Measurements from ENCODE around the gene TBX1. TPM values are rescaled to one million over a fixed set of nuclear protein-coding genes. Genes with fewer than 3 reads are reported as not detected.

The TBX1 gene
- total RNA-seq, 1 donor from 2014 or later: 6.8 TPM

DNA sequence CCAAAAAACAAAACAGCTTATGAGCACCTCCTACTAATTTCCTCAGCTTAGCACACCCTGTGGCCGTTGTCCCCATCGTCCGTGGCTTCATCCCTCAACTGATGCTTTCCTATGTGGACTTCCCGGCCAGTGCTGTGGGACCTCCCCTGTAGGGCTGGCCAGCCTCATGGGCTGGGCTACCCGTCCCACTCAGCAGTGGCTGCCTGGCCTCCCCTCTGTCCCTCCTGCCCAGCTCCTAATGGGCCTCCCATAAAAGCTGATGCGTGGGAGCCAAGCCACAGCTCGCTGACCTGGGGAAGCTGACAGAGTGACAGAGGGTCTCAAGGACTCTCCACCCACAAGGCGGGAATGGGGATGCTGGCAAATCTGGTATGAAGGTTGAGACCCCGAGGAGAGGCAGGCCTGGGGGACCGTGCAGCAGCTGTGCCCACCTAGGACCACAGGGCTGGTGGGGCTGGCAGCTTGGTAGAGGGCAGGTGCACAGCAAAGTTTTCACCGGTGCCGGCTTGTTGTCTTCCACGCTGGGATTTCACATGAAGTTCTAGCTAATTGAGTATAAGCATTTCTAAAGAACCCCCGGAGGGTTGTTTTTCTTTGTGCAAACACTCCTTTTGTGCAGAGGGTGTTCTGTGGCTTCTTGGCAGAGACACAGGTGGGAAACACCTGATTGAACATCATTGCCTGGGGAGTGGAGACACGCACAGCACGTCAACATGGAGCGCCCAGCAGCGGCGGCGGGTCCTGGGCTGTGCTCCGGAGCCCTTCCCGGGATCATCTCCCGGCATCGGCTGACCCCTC is 23.2 kb downstream of the TBX1 start:
- H3K9ac ChIP-seq (ENCODE audit: low read length): no peak overlapping the region
- no peak overlapping the region for H3K27ac Mint-ChIP-seq (ENCODE audit: unreplicated experiment)
- no peaks in the 10 kb centered on the region for H3K36me3 ChIP-seq (ENCODE audit: insufficient read depth, low read length)
- peaks cover 6% of the 10 kb centered on the region for H3K4me1 Mint-ChIP-seq (ENCODE audit: low read depth, unreplicated experiment)
- peaks cover 18% of the 10 kb centered on the region for H3K27me3 ChIP-seq (ENCODE audit: insufficient read depth, low read length)
- peaks cover 15% of the 10 kb centered on the region for H3K36me3 Mint-ChIP-seq (ENCODE audit: low read depth, unreplicated experiment)
- TF ChIP-seq, protein P1, sequence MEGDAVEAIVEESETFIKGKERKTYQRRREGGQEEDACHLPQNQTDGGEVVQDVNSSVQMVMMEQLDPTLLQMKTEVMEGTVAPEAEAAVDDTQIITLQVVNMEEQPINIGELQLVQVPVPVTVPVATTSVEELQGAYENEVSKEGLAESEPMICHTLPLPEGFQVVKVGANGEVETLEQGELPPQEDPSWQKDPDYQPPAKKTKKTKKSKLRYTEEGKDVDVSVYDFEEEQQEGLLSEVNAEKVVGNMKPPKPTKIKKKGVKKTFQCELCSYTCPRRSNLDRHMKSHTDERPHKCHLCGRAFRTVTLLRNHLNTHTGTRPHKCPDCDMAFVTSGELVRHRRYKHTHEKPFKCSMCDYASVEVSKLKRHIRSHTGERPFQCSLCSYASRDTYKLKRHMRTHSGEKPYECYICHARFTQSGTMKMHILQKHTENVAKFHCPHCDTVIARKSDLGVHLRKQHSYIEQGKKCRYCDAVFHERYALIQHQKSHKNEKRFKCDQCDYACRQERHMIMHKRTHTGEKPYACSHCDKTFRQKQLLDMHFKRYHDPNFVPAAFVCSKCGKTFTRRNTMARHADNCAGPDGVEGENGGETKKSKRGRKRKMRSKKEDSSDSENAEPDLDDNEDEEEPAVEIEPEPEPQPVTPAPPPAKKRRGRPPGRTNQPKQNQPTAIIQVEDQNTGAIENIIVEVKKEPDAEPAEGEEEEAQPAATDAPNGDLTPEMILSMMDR (IDR thresholded peaks at IDR 0.05; ENCODE audit: insufficient read depth, low read depth, low read length): no peak
- no peak for TF ChIP-seq EZH2 (IDR thresholded peaks at IDR 0.05; ENCODE audit: insufficient read depth, low read length)
- H3K4me2 ChIP-seq (ENCODE audit: low read length): no peak overlapping the region
- H4K20me1 ChIP-seq (ENCODE audit: insufficient read depth, low read length): no peaks in the 10 kb centered on the region
- H3K27me3 Mint-ChIP-seq (ENCODE audit: low read depth, unreplicated experiment): peaks cover 15% of the 10 kb centered on the region
- H3K79me2 ChIP-seq (ENCODE audit: insufficient read depth, low read length): no peaks in the 10 kb centered on the region
- DNase-seq (ENCODE audit: low read depth): no peak
- no peaks in the 10 kb centered on the region for H3K4me1 ChIP-seq (ENCODE audit: insufficient read depth, low read length)
- no peak overlapping the region for H2AFZ ChIP-seq (ENCODE audit: low read depth, low read length)
- no peak overlapping the region for H3K4me3 ChIP-seq (ENCODE audit: insufficient read depth, low read depth, low read length)
- H3K27ac ChIP-seq (ENCODE audit: low read depth, low read length): no peak overlapping the region
- no peak overlapping the region for H3K4me3 Mint-ChIP-seq (ENCODE audit: unreplicated experiment)
- H3K9me3 Mint-ChIP-seq (ENCODE audit: unreplicated experiment): peaks cover 1% of the 10 kb centered on the region
- H3K9me3 ChIP-seq (ENCODE audit: insufficient read depth, low read depth, low read length): peaks cover 3% of the 10 kb centered on the region
- no peak for FAIRE-seq

DNA sequence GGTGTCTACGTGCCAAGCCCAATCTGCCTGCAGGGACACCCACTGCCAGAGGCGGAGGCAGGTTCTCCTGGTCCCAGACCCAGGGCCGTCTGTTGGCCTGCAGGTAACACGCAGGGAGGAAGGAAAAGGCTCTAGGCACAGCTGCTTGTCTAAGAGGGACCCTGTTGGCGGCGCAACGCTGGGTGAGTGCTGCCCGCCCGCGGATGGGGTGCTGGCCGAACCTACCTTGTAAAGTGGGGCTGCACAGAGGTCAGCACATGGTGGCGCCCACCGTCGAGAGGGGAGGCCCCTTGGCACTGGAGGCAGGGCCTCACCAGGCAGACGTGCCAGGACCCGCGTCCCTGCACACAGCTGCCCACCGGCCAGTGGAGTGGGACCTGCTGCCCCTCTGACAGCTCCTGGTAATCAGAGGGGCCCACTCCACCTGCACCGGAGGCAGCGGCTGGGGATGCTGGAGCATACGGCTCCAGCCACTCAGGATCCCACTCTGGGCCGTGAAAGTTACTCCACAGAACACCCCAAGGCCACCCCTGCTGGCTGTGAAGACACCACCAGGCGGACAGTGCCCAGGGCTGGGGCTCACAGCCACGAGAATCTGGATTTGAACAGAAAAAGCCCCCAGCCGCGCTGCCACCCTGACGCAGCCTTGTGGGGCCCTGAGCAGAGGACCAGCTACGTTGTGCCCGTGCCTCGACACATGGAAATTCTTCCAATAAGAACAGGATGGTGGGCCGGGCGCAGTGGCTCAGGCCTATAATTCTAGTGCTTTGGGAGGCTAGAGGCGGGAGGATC is 24.0 kb downstream of the TBX1 start:
- Mint-ChIP-seq H3K9me3 (ENCODE audit: unreplicated experiment) (peaks cover 1% of the 10 kb centered on the region), H3K27me3 (ENCODE audit: low read depth, unreplicated experiment) (peaks cover 9% of the 10 kb centered on the region)
- no peak for DNase-seq (ENCODE audit: low read depth)

More for the DNA sequence above, 24.0 kb downstream of the TBX1 start:
- Histone ChIP-seq H3K4me2 (ENCODE audit: low read length) (no peak overlapping the region), H3K4me1 (ENCODE audit: insufficient read depth, low read length) (no peaks in the 10 kb centered on the region), H3K4me3 (ENCODE audit: insufficient read depth, low read depth, low read length) (no peak overlapping the region), H3K27ac (ENCODE audit: low read depth, low read length) (no peak overlapping the region), H3K36me3 (ENCODE audit: insufficient read depth, low read length) (no peaks in the 10 kb centered on the region), H3K9me3 (ENCODE audit: insufficient read depth, low read depth, low read length) (peaks cover 3% of the 10 kb centered on the region), H3K27me3 (ENCODE audit: insufficient read depth, low read length) (peaks cover 11% of the 10 kb centered on the region), H3K79me2 (ENCODE audit: insufficient read depth, low read length) (no peaks in the 10 kb centered on the region), H4K20me1 (ENCODE audit: insufficient read depth, low read length) (no peaks in the 10 kb centered on the region), H2AFZ (ENCODE audit: low read depth, low read length) (no peak overlapping the region), H3K9ac (ENCODE audit: low read length) (no peak overlapping the region)
- Mint-ChIP-seq H3K4me3 (ENCODE audit: unreplicated experiment) (no peak overlapping the region), H3K4me1 (ENCODE audit: low read depth, unreplicated experiment) (peaks cover 6% of the 10 kb centered on the region), H3K36me3 (ENCODE audit: low read depth, unreplicated experiment) (peaks cover 15% of the 10 kb centered on the region), H3K27ac (ENCODE audit: unreplicated experiment) (no peak overlapping the region)
- FAIRE-seq: no peak
- TF ChIP-seq, protein P1 (IDR thresholded peaks at IDR 0.05; ENCODE audit: insufficient read depth, low read depth, low read length): no peak
- TF ChIP-seq EZH2 (IDR thresholded peaks at IDR 0.05; ENCODE audit: insufficient read depth, low read length): no peak

All from astrocyte (in vitro differentiated cells and primary cell).